GM19240 (cell line): ENCODE data around the gene SYNE1.

Experiments used
- DNase-seq: peaks from one replicate; pipeline ENCODE4 v3.0.0; 2011; ENCODE audit warnings: low spot score; ENCODE audit not compliant: insufficient read length

The SYNE1 gene

DNA sequence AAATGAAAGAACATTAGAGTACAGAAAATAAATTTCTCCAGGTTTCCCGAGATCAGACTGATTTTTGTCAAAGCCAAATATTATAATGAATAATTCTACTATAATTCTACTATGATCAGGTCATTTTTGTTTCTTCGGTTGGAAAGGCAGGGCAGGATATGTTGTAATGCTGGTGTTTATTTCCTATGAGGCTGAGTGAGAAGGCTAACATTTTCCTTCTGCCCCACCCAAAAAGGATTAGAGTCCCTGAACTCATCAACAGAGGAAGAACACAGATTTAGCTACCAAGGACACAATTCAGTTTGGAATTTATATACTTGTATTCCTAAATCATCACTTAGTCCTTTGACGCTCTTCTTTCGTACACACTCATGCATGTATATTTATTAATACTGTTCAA is 318.9 kb downstream of the SYNE1 start:
- no peak for DNase-seq

DNA sequence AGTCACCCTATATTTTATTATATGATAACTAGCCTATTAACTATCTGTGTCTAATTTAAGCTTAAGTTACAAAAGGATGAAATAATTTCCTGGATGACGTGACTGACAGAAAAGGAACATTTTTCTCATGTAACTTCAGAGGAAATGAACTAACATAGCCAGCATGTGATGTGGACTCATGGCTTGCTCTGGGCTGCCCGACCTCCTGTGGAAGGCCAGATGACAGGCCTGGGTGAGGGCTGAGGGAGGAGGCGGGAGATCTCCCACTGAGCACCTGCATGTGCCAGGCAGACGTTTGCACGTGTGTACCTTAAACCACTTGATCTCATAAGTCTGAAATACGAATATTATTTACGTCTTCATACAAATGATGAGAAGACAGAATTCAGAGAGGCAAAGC is 321.1 kb downstream of the SYNE1 start:
- no peak for DNase-seq

DNA sequence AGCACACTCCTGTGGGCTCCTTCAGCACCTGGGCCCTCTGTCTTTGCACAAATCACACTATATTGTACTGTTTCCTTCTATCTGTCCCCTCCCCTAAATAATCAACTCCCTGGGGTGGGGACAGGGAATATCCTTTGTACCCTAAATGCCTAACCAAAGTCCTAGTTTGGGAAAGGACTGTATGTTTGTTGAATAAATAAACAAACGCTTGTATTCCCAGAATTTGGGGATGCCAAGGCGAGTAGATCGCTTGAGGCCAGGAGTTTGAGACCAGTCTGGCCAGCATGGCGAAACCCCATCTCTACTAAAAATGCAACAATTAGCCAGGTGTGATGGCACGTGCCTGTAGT is 322.7 kb downstream of the SYNE1 start:
- DNase-seq, result no peak

DNA sequence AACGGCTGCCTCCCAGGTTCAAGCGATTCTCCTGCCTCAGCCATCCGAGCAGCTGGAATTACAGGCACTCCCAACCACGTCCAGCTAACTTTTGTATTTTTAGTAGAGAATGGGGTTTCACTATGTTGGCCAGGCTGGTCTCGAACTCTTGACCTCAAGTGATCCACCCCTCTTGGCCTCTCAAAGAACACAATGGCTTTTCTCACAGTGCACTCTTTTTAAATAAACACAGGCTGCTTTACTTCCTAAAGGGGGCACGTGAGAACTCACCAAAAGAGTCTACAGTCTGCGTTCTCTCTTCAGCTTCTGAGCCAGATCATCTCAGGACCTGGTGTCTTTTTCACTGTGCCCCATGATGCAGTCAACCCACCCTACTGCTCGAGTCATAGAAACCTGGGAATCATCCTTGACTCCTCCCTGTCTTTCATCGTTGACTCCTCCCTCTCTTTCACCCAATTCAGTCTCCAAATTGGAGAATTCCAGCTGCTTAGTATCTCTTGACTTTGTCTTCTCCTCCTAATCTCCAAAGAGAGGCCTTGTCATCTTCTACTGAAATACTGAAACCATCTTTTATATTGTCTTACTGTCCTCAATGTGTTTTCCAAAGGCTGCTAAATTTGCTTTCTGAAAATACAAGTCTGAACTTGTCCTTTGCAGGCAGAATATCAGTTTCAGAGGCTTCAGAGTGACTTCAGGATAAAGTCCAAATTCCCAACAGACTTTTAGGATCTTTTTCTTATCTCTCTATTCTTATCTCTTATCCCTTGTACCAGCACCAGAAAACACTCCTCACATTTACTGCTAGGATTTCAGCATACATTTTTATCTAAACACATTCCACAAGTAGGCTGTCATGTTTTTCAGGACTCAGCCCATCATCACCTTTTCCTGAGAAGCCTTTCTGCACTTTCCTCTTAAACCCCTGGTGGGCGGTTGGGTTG is 323.4 kb downstream of the SYNE1 start:
- DNase-seq, result no peak

DNA sequence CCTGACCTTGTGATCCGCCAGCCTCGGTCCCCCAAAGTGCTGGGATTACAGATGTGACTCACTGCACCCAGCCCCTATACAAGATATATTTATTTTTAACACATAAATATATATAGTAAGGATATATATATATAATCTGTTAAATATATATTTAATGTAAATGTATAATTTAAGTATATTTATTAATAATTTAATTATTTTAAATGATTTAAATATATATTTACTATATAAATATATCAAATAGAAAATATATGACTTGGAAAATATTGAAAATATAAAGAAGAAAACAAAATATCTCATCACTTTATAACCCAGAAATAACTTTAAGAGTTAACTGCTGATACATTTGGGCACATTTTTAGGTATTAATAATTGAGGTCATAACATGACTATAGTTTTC is 324.7 kb downstream of the SYNE1 start:
- DNase-seq, result no peak

DNA sequence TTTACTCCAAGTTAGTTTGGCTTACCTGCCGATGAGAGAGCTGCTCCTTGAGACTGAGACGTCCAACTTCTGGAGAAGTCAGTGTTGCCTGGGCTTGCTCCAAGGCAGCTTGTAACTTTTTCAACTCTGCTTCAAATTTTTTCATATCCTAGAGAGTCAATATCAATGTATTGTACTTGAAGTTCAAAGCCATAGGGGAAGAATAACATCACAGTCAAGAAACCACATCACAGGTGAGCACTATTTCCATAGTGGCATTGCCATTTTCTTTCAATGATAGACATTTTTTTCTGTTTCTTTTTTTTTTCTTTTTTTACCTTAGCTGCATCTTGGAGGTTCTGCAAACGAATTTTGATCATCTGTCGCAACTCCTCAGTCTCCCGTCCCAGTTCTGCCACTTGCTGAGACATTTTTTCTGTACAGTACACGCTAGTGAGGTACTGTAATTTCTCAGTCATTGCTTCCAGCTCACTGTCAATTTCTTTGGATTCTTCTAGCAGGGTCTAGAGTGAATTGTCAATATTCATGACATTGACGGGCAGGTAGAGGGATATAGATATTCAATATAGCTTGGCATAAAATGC is 326.7 kb downstream of the SYNE1 start:
- DNase-seq, result no peak

DNA sequence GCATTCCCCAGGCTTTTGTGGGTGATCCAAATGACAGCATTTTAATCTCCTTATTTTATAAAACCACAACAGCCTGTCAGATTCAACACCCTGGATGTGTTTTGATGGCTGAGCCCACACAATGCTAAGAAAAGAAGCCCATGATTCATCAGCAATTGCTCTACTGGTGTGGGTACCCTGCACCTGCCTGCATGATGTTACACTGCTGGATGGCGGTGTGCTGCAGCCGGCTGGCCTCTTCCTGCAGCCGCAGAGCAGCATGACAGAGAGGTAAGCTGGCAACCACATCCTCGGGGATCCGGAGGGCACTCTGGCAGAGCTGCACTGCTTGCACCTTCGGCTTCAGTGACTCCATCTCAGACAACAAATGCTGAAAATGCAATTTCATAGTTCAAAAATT is 327.5 kb downstream of the SYNE1 start:
- DNase-seq, result no peak

DNA sequence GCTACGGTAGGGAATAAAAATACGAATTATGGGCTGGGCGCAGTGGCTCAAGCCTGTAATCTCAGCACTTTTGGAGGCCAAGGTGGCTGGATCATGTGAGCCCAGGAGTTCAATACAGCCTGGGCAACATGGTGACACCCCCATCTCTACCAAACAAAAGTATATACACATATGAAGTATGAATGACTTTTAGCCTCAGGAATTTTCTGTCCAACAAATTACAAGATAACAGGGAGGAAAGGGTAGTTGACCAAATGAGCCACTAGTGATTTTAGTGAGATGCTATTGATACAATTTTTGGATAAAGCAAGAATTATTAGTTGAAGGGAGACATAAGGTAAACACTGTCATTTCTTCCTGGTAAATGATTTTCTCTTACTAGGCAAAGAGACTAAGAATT is 328.2 kb downstream of the SYNE1 start:
- DNase-seq, result no peak

DNA sequence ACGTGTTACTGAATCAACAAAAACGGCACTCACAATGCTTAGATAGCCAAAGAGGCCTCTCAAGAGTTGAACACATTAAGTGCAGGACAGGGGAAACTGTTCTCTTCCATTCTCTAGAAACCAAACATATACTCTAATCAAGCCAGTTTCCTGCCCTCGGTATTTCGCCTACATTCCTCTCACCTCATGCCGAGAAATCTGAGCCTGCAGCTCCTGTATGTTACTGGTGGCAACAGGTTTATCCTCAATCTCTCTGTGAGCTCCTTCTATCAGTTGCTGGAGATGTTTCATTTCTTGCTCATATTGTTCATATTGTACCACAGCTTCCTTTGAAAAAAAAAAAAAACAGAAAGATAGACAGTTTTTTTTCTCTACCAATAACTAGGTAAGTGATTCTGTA is 328.9 kb downstream of the SYNE1 start:
- no peak for DNase-seq

DNA sequence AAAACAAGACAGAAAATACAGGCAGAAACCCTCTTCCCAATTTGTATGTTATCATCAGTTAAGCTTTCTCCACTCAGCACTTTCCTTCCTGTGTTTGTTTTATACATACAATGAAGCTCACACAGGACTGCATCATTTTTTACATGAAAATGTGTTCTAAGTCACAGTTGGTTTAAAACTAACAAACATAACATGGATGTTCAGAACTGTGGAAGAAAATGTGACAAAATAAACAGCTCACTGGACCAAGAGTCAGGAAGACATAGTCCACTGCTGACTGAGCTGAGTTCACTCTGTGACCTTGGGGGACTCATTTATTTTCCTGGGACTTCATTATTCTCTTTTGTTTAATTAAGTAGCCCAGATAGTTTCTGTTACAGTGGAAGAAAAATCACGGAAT is 331.5 kb downstream of the SYNE1 start:
- no peak for DNase-seq

DNA sequence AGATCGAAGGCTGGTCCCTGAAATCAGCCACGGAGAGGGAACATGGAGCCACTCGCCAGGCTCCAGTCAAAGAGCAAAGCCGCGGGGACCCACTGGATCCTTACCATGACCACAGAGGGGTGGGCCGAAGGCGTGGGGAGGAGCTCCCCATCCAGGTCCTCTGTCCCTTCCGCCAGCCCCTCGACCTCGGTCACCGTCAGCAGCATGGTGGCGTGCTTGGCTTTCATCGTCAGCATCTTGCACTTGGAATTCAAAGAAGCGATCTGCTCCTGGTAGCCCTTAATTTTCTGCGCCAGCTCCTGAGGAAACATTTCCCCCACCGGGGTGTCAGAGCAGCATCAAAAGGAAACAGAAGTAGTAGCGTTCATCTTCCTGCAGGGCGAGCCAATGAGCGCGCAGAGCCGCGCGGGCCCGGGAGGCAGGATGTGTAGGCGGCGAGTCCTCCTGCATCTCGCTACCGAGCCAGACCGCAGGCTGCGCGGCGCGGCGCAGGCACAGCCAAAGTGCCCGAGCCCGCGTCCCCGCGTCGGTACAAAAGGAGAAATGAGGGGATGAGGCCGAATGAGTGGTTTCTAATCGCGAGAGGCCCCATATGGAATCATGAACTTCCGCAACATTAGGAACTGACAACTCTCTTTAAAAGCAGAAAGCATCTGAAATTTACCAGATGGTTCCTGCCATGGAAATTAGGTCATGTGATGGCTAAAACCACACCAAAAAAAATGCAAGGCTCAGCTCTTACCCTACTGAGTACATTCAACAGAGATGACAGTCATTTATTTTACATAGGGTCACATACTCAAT is 335.2 kb downstream of the SYNE1 start:
- DNase-seq, result peak; percentile 34

DNA sequence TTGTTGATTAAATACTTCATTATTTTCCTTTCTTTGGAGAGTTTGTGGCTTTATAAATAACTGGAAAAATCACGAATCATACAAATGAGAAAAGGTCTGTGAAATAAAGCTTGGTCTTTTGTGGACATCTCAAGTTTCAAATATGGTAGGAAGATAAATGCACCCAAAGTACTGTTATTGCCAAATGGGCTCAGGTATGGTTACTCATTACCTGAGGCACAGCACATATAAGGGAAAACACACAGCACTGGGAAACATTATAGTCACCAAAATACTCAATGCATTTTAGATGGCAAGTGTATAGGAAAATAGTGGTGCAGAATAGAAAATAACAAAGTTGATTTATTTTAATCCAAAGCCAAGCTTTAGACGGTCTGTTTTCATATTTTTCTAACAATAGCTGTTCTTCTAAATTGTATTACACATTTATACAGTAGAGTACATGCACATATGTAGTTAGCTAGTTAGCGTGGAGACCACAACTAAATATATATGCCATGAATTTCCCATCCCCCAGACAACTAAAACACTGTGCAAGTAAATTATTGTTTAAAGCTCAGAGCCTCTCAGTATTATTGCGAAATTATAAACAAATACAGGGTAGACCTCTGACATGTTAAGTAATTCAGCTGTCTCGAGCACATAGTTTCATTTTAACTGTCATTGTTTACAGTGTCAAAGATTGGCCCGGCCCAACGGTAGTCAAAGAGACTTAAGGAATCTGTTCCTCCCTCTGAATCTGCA is 336.0 kb downstream of the SYNE1 start:
- DNase-seq, result no peak

DNA sequence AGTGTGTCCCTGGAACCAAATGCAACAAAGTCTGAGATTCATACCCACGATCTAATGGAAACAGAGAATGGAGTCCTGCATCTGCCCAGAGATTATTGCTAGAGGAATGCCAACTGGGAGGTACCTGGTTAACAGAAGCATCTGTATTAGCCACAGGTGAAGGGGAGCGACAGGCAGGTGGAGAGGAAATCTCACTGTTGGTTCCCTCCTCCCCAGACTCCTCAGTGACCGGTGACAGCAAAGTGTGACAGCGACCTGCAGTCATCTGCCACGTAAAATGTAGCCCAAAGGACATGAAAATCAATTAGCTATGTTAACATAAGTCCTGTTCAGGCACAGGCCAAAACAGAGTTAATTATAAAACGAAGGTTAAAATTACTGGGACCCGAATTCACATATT is 336.6 kb downstream of the SYNE1 start:
- no peak for DNase-seq

DNA sequence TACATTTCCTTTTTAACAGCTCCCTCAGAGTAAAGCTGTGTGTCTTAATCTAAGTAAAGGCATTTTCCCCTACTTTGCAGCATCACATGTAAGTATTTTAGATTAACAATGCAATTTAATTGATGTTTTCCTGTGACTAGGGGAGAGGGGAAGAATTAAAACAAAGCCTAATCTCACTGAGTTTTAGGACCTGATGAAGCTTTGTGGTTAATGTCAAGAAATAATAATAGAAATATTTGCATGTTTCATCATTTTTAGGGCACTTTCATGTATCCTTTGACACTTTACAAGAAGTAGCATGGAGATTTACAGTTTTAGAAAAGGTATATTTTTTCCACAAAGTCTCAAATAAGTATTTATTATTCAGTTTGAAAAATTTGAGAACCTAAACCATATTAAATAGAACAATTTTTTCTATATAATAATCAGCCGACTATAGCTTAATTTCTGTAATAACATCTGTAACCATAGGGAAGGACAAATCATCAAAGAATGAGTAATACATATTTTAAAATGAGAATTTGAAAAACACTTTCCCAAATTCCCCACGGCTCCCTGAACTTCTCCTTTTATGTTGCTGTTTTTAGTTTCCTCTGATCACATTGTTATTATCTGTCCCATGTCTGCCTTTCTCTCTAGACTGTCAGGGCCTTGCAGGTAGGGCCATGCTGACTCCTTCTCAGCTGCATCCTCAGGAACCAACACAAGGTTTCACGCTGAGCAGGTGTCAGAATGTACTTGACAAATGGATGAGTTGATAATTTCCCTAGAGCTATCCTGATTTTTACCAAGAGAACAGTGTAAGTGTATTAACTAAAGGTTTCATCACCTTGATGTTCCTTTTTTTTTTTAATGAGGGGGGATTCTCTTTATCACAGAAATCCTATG is 338.1 kb downstream of the SYNE1 start:
- DNase-seq, result no peak

DNA sequence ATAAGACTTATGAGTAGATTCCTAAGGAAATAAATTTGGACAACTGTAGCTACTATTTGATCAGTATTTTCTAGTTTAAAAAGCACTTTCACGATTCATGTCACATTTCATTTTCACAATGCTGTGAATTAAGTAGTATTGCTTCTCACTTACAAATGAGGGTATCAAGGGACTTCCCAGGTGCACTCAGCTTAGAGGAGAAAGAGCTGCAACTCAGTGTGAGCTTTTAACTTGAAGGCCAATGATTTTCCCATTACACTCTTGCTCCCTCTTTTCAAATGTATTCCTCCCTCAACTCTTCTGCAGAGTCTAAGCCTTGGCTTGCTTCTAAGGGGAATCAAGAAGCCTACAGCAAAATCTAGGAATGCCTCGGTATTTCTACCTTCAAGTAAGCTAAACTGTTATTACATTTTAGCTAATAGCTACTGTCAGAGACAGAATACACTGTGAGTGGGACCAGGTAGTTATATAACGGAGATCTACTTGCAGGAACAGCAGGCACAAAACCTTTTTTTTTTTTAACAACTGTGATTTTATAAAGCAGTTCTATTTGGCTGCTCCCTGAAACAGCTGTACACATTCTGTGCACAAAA is 339.0 kb downstream of the SYNE1 start:
- DNase-seq, result no peak

DNA sequence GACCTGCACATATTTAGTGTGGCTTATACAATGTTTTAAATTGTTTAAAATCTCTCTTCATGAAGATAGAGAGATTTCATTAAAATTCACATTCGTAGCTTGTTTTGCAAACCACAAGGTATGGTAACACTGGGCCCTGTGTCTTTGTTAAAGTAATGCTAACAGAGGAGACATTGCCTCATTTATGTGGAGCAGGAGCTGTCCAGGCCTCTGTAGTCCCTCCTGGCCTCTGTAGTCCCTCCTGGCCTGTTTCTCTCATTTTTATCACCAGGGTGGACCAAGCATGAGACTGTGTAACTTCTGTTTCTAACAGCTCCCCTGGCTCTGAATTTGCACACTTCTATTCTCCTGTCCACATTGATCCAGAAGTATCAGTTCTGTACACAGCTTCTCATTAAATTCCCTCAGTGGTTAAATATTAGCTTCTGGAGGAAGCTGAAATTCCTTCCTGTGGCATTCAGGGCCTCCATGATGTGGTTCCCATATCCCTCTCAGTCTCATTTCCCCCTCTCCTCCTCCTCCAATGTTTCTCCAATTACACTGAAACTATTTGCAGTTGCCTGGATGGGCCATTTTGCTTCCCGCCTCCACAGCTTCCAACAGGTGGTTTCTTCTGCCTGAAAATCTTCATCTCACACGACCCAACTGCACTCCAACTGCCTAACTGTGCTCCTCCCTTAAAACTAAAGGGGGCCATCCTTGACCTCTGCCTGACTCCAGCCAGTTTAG is 340.4 kb downstream of the SYNE1 start:
- no peak for DNase-seq

DNA sequence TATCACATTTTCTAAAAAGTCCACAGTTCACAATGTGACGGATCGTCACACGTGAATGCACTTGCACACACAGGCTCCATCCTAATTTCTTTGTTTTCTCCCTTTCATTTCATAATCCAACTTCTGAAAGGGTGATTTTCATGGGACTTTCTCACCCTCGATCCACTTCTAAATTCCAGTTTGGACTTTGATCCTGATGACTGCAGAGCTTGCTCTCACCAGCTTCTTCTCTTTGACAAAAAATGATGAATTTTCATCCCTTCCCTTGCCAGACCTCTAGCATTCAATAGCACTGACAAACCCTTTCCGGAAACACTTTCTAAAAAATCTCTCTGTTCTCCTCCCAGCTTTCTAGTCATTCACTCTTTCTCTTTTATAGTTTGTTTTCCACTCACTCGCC is 341.2 kb downstream of the SYNE1 start:
- DNase-seq, result no peak

DNA sequence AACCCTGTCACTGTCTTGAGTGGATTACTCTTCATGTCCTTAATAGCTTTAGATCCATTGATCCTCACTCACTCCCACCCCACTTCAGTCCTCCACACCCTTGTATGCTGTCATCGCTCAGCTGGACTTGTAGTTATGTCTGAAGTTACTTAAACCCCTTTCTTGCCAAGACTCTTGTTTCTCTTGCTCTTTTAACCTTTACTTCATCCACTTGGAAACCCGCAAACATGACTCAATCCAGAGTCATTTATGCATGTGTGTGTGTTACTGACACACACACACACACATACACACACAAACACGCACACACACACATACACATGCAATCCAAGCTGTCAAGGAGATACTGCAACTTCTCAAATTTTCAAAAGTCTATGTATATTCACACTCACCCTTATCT is 341.8 kb downstream of the SYNE1 start:
- no peak for DNase-seq

DNA sequence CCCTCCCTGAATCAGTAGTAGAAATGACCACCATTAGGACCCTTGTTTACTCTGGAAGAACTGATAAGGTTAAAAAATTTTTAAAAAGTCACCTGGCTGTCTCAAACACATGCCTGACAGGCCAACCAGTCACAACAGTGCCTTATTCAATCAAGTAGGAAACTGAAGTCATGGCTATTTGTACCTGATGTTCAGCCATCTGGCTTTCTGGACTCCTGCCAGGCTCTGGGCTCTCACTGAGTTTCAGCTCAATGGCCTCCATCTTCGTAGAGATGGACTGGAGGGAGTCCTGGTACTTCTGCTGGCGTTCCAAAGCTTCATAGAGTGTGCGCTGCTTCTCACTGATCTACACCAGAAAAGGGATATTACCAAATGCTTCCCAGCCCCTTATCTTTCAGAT is 343.8 kb downstream of the SYNE1 start:
- no peak for DNase-seq

DNA sequence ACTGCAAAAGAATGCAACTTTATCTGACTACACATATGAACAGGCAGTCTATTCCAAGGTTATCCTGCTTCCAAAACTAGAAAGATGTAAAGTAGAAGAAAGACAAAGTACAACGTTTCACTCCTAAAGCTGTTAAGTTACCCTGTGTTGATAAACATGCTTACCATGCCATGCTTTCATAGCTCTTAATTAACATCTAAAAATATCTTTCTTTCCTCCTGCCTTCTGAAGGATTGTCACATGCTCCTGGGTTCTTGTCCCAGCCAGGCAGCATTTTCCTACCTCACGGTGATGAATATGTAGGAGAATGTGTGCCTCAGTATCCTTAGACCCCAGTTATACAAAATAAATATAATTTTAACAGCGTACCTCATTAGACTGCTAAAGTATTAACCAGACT is 344.6 kb downstream of the SYNE1 start:
- no peak for DNase-seq
